HCT116 (cell line): Measurements from ENCODE around the gene KCNA4. TPM values are rescaled to one million over a fixed set of nuclear protein-coding genes. Genes with fewer than 3 reads are reported as not detected.

ENCODE experiments used
- ATAC-seq: fragments of 200-7000 bp; cut with Tn5 transposase; 2 replicates; pipeline ENCODE4 v1.9.1; 2020; ENCODE audit warnings: mild to moderate bottlenecking, moderate library complexity
- BruUV-seq: library from RNA; stranded (reverse); fragments of 400-500 nt; replicated peaks from 2 replicates; lab custom pipeline; 2021; lab: Mats Ljungman, UMichigan
- CTCF ChIA-PET: fragments of 300-600 bp; sonication (Branson Sonifier 250); formaldehyde crosslinking; loops from one replicate; lab custom pipeline; 2021; ENCODE audit warnings: antibody characterized with exemption; lab: Charles Lee
- POLR2A ChIA-PET: fragments of 300-600, 350-600 bp; sonication (Branson Sonifier 250); formaldehyde crosslinking; loops from one replicate; lab custom pipeline; 2021; ENCODE audit warnings: antibody characterized with exemption; lab: Charles Lee
- RAD21 ChIA-PET, 2 experiments: fragments of 300-600 bp; sonication (Branson Sonifier 250); formaldehyde crosslinking; loops; one replicate each; lab custom pipeline; 2023; ENCODE audit warnings: low total read pairs in 2 of 2; ENCODE audit not compliant: uncharacterized antibody in 2 of 2, unreplicated experiment in 2 of 2, low non-redundant PET in 1 of 2; lab: Charles Lee
- DNase-seq: peaks from one replicate; pipeline ENCODE4 v3.0.0-alpha.2; 2010; ENCODE audit warnings: low read depth, low spot score
- H2AFZ ChIP-seq: fragments of 200-600 bp; shearing (Covaris generic), sonication (generic); 2 replicates; pipeline ENCODE4 v1.6.1; 2017; ENCODE audit warnings: low read depth, mixed run types, mixed read lengths, antibody characterized with exemption, low read length; ENCODE audit not compliant: poor library complexity, severe bottlenecking
- H3K27ac ChIP-seq: 2 replicates; pipeline ENCODE4 v1.5.1; 2012; ENCODE audit warnings: low read depth, low read length
- H3K27me3 ChIP-seq: fragments of 200-600 bp; sonication (generic); 2 replicates; pipeline ENCODE4 v1.6.1; 2016; ENCODE audit warnings: mixed run types, low read length, mixed read lengths; ENCODE audit not compliant: insufficient read depth
- H3K36me3 ChIP-seq, 2 experiments: fragments of 200-500 bp in 1 of 2; fragments of 200-600 bp in 1 of 2; sonication (Bioruptor generic) in 1 of 2; sonication (generic) in 1 of 2; 2 replicates each; pipeline versions ENCODE4 v1.5.1 to v1.6.1; 2014 to 2016; ENCODE audit warnings: low read length in 2 of 2, inconsistent platforms in 1 of 2, mixed read lengths in 1 of 2, mixed run types in 1 of 2; ENCODE audit not compliant: insufficient read depth in 2 of 2, control insufficient read depth in 1 of 2
- H3K4me1 ChIP-seq, 2 experiments: fragments of 200-600 bp in 1 of 2; sonication (generic) in 1 of 2; 2 replicates each; pipeline versions ENCODE4 v1.5.1 to v1.6.1; 2012 to 2017; ENCODE audit warnings: low read length in 2 of 2, inconsistent platforms in 1 of 2, mild to moderate bottlenecking in 1 of 2, mixed read lengths in 1 of 2, mixed run types in 1 of 2, moderate library complexity in 1 of 2; ENCODE audit not compliant: insufficient read depth in 2 of 2, control insufficient read depth in 1 of 2
- H3K4me2 ChIP-seq: fragments of 200-600 bp; sonication (generic); 2 replicates; pipeline ENCODE4 v1.6.1; 2017; ENCODE audit warnings: mixed run types, low read length, mixed read lengths
- H3K4me3 ChIP-seq, 2 experiments: fragments of 200-600 bp in 1 of 2; sonication (generic) in 1 of 2; replicated peaks in 1 of 2; 2 replicates each; pipeline ENCODE4 v1.5.1; 2011 to 2016; ENCODE audit warnings: low read length in 2 of 2, control low read depth in 1 of 2, low read depth in 1 of 2, mild to moderate bottlenecking in 1 of 2, mixed read lengths in 1 of 2, mixed run types in 1 of 2
- H3K79me2 ChIP-seq: fragments of 200-600 bp; sonication (generic); 2 replicates; pipeline ENCODE4 v1.6.1; 2017; ENCODE audit warnings: mild to moderate bottlenecking, mixed run types, low read length, moderate library complexity, mixed read lengths; ENCODE audit not compliant: insufficient read depth
- H3K9ac ChIP-seq: fragments of 200-600 bp; sonication (generic); 2 replicates; pipeline ENCODE4 v1.6.1; 2016; ENCODE audit warnings: low read length, mixed read lengths
- H3K9me2 ChIP-seq: fragments of 200-600 bp; sonication (generic), shearing (Covaris generic); 2 replicates; pipeline ENCODE4 v1.6.1; 2017; ENCODE audit warnings: mixed run types, mild to moderate bottlenecking, moderate library complexity; ENCODE audit not compliant: insufficient read depth
- H3K9me3 ChIP-seq, 2 experiments: fragments of 200-500 bp in 1 of 2; fragments of 200-600 bp in 1 of 2; sonication (Bioruptor generic) in 1 of 2; sonication (generic) in 1 of 2; 2 replicates each; pipeline ENCODE4 v1.6.1; 2014 to 2017; ENCODE audit warnings: low read length in 2 of 2, mixed read lengths in 2 of 2, inconsistent platforms in 1 of 2, low read depth in 1 of 2, mild to moderate bottlenecking in 1 of 2, mixed run types in 1 of 2, moderate library complexity in 1 of 2; ENCODE audit not compliant: control insufficient read depth in 1 of 2, insufficient read depth in 1 of 2
- H4K20me1 ChIP-seq: fragments of 200-600 bp; sonication (generic), shearing (Covaris generic); 2 replicates; pipeline ENCODE4 v1.6.1; 2017; ENCODE audit warnings: mixed run types, mild to moderate bottlenecking, moderate library complexity; ENCODE audit not compliant: insufficient read depth
- EGR1 ChIP-seq: IDR thresholded peaks from 2 replicates; pipeline ENCODE4 v1.6.1; 2012; ENCODE audit warnings: low read depth
- ELF1 ChIP-seq: IDR thresholded peaks from 2 replicates; pipeline ENCODE4 v1.6.1; 2012; ENCODE audit warnings: low read depth, borderline replicate concordance
- EZH2phosphoT487 ChIP-seq: fragments of 200-600 bp; IDR thresholded peaks from 2 replicates; pipeline ENCODE4 v1.6.1; 2018; ENCODE audit warnings: antibody characterized with exemption, borderline replicate concordance
- FOSL1 ChIP-seq: IDR thresholded peaks from 2 replicates; pipeline ENCODE4 v1.6.1; 2012; ENCODE audit warnings: low read depth
- JUND ChIP-seq: IDR thresholded peaks from 2 replicates; pipeline ENCODE4 v1.6.1; 2012
- RAD21 ChIP-seq: IDR thresholded peaks from 2 replicates; pipeline ENCODE4 v1.6.1; 2012; ENCODE audit warnings: low read depth, mild to moderate bottlenecking
- REST ChIP-seq: IDR thresholded peaks from 2 replicates; pipeline ENCODE4 v1.6.1; 2012; ENCODE audit warnings: low read depth
- SIN3A ChIP-seq: IDR thresholded peaks from 2 replicates; pipeline ENCODE4 v1.6.1; 2012; ENCODE audit warnings: low read depth
- SP1 ChIP-seq: IDR thresholded peaks from 2 replicates; pipeline ENCODE4 v1.6.1; 2012; ENCODE audit warnings: low read depth
- SRF ChIP-seq: IDR thresholded peaks from 2 replicates; pipeline ENCODE4 v1.6.1; 2012; ENCODE audit warnings: low read depth
- TCF7L2 ChIP-seq: IDR thresholded peaks from 2 replicates; pipeline ENCODE4 v1.7.0; 2011; ENCODE audit warnings: borderline replicate concordance, inconsistent platforms; ENCODE audit not compliant: insufficient read depth, insufficient read length; ENCODE audit errors: extremely low read depth
- YY1 ChIP-seq: IDR thresholded peaks from 2 replicates; pipeline ENCODE4 v1.6.1; 2011; ENCODE audit warnings: low read length, low read depth, moderate library complexity, mild to moderate bottlenecking; ENCODE audit not compliant: insufficient replicate concordance; ENCODE audit errors: extremely low read depth
- ZBTB33 ChIP-seq: IDR thresholded peaks from 2 replicates; pipeline ENCODE4 v1.6.1; 2011; ENCODE audit warnings: mild to moderate bottlenecking, low read length, moderate library complexity; ENCODE audit not compliant: insufficient replicate concordance; ENCODE audit errors: extremely low read depth
- ZFX ChIP-seq: fragments of 450-650 bp; IDR thresholded peaks from 2 replicates; pipeline ENCODE4 v1.6.1; 2017
- intact Hi-C: fragments of 100-400 bp; cut with micrococcal nuclease; formaldehyde crosslinking; loops from 2 replicates; pipeline ENCODE4 v1.10.0; 2022
- total RNA-seq: library from RNA; stranded (reverse); gene quantifications from one replicate; pipeline ENCODE4 v1.2.1, GENCODE V29; 2021; ENCODE audit not compliant: unreplicated experiment
- TF ChIP-seq, protein P1 (sequence below): IDR thresholded peaks from 2 replicates; pipeline ENCODE4 v1.6.1; 2012
- TF ChIP-seq, protein P2 (sequence below), 3 experiments: fragments of 200-600 bp in 1 of 3; sonication (generic) in 1 of 3; IDR thresholded peaks in 2 of 3; conservative IDR thresholded peaks in 1 of 3; 2 replicates each; pipeline ENCODE4 v1.5.1; 2012 to 2017; ENCODE audit warnings: low read depth in 2 of 3, low read length in 2 of 3, antibody characterized with exemption in 1 of 3, borderline replicate concordance in 1 of 3, control low read depth in 1 of 3, mild to moderate bottlenecking in 1 of 3, mixed read lengths in 1 of 3, mixed run types in 1 of 3, moderate library complexity in 1 of 3; ENCODE audit not compliant: insufficient read depth in 1 of 3
- TF ChIP-seq, protein P3 (sequence below): IDR thresholded peaks from 2 replicates; pipeline ENCODE4 v1.6.1; 2012

The KCNA4 gene
- total RNA-seq, 1 experiment from 2014 or later: not detected

DNA sequence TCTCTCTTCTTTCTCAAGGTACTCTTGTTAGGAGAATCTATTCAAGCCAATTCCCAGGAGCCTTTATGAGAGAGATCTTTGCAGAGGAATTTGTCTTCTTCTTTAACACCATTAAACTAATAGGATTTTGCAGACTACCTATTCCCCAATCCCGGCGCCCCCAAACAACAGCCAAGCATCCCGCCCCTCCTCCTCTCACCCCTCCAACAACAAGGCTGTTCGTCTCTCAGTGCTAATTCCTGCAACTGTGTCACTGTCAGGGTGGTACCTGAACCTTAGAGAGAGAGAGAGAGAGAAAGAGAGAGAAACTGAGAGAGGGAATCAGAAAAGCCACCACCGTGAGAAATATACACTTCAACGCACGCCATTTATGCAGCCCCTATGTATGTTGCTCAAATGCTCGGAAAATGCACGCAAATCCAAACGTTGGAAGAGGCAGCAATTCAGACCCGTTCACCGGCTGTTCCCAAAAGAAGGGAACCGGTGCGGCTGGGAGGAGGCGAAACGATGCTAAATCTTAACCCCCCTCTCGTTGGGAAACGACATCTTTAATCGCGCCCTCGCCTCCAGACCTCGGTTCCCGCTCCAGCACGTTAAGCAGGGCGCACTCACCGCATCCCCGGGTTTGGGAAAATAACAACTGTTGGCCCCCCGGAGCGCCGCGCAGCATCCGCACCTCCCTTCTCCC is 961 bp downstream of the KCNA4 start:
- H3K9me3 ChIP-seq: peaks cover 0 to 11% of the 10 kb centered on the region in 2 experiments; a peak in 1 of 4 replicates
- no peak overlapping the region for H3K9ac ChIP-seq
- no peaks in the 10 kb centered on the region for H3K4me1 ChIP-seq
- no peak overlapping the region for H3K27ac ChIP-seq
- H3K9me2 ChIP-seq: no peaks in the 10 kb centered on the region
- H3K4me2 ChIP-seq: no peak overlapping the region
- no TSS peak for BruUV-seq
- H3K4me3 ChIP-seq: no peak overlapping the region
- CTCF ChIA-PET: no interaction called here
- H3K27me3 ChIP-seq: no peaks in the 10 kb centered on the region
- H3K36me3 ChIP-seq: no peaks in the 10 kb centered on the region
- intact Hi-C loops: no loop called here
- TF ChIP-seq SP1 (no peak), YY1 (no peak), JUND (no peak), RAD21 (no peak), EGR1 (no peak), TCF7L2 (no peak), SIN3A (no peak), REST (no peak), EZH2phosphoT487 (no peak), FOSL1 (no peak), SRF (no peak), ZBTB33 (no peak), ELF1 (no peak), ZFX (no peak)
- TF ChIP-seq, protein P1, sequence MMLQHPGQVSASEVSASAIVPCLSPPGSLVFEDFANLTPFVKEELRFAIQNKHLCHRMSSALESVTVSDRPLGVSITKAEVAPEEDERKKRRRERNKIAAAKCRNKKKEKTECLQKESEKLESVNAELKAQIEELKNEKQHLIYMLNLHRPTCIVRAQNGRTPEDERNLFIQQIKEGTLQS: no peak
- TF ChIP-seq, protein P2, sequence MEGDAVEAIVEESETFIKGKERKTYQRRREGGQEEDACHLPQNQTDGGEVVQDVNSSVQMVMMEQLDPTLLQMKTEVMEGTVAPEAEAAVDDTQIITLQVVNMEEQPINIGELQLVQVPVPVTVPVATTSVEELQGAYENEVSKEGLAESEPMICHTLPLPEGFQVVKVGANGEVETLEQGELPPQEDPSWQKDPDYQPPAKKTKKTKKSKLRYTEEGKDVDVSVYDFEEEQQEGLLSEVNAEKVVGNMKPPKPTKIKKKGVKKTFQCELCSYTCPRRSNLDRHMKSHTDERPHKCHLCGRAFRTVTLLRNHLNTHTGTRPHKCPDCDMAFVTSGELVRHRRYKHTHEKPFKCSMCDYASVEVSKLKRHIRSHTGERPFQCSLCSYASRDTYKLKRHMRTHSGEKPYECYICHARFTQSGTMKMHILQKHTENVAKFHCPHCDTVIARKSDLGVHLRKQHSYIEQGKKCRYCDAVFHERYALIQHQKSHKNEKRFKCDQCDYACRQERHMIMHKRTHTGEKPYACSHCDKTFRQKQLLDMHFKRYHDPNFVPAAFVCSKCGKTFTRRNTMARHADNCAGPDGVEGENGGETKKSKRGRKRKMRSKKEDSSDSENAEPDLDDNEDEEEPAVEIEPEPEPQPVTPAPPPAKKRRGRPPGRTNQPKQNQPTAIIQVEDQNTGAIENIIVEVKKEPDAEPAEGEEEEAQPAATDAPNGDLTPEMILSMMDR (IDR thresholded peaks at IDR 0.05 in 2 of 3, conservative IDR thresholded peaks at IDR 0.05 in 1 of 3; ENCODE audit: borderline replicate concordance in 1 of 3, insufficient read depth in 1 of 3, low read depth in 2 of 3, low read length in 2 of 3): no peak
- TF ChIP-seq, protein P3, sequence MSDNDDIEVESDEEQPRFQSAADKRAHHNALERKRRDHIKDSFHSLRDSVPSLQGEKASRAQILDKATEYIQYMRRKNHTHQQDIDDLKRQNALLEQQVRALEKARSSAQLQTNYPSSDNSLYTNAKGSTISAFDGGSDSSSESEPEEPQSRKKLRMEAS: no peak
- TF ChIP-seq, all 23 proteins: peak for 0
- RAD21 ChIA-PET: no interaction called here
- Histone ChIP-seq H3K79me2 (no peaks in the 10 kb centered on the region), H4K20me1 (no peaks in the 10 kb centered on the region), H2AFZ (no peak overlapping the region)
- POLR2A ChIA-PET: no interaction called here
- DNase-seq (no peak), ATAC-seq (no peak)
